Activated naive CD8-positive, alpha-beta T cell treated with anti-CD3 and anti-CD28 coated beads, Interleukin-2, amount 10 ng/mL, durations not matched to agents 7 days and 5 days (primary cell): ENCODE data around the gene PTPRD. TPM values are rescaled to one million over a fixed set of nuclear protein-coding genes. Genes with fewer than 3 reads are reported as not detected.

ENCODE experiments used
- ATAC-seq: fragments of 150-1000 bp; cut with Tn5 transposase; one replicate; pipeline ENCODE4 v1.10.0; 2021; ENCODE audit warnings: low read depth, moderate library complexity
- POLR2A ChIA-PET: fragments of 350-600 bp; sonication (Branson Sonifier 250); formaldehyde crosslinking; loops from one replicate; lab custom pipeline; 2021; ENCODE audit warnings: antibody characterized with exemption; lab: Charles Lee
- DNase-seq: peaks from one replicate; pipeline ENCODE4 v3.0.0; 2021
- H3K27ac Mint-ChIP-seq: one replicate; pipeline ENCODE4 v1.8.0; 2022; ENCODE audit warnings: mild to moderate bottlenecking, mixed read lengths
- H3K27me3 Mint-ChIP-seq: one replicate; pipeline ENCODE4 v1.8.0; 2022; ENCODE audit warnings: mild to moderate bottlenecking, moderate library complexity, mixed read lengths
- H3K36me3 Mint-ChIP-seq: one replicate; pipeline ENCODE4 v1.8.0; 2021; ENCODE audit warnings: mild to moderate bottlenecking, mixed read lengths
- H3K4me1 Mint-ChIP-seq: one replicate; pipeline ENCODE4 v1.8.0; 2021; ENCODE audit warnings: mixed read lengths
- H3K4me3 Mint-ChIP-seq: one replicate; pipeline ENCODE4 v1.8.0; 2022; ENCODE audit warnings: mild to moderate bottlenecking, moderate library complexity, mixed read lengths
- H3K9me3 Mint-ChIP-seq: one replicate; pipeline ENCODE4 v1.8.0; 2021; ENCODE audit warnings: mixed read lengths
- total RNA-seq, 2 experiments: library from RNA; stranded (reverse); gene quantifications; one replicate each; pipeline ENCODE4 v1.2.3, GENCODE V29; 2021

The PTPRD gene
- total RNA-seq, 2 experiments from 2014 or later = not detected

DNA sequence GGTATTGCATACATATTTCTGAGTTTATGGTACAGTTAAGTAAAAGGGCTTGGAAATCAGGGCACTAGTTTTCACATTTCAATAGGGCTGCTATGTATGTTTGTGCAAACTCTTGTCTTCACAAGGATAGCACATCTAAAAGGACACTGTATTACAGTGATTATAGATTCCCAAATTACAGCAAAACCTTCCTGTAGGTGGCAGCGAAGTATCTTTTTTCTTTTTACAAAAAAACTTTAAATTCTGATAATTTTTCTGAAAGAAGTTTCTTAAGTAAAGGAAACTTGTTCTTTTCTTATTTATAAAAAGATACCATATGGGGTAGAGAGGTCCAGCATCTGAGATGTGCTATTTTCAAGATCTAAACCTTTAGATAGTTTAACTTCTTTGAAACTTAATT lies 337.8 kb downstream of the PTPRD start:
- Mint-ChIP-seq H3K27me3 (no peaks in the 10 kb centered on the region), H3K9me3 (peaks cover 2% of the 10 kb centered on the region), H3K27ac (no peak overlapping the region), H3K36me3 (no peaks in the 10 kb centered on the region), H3K4me1 (no peaks in the 10 kb centered on the region), H3K4me3 (no peak overlapping the region)
- POLR2A ChIA-PET = no interaction called here
- no peak for ATAC-seq
- DNase-seq = no peak

DNA sequence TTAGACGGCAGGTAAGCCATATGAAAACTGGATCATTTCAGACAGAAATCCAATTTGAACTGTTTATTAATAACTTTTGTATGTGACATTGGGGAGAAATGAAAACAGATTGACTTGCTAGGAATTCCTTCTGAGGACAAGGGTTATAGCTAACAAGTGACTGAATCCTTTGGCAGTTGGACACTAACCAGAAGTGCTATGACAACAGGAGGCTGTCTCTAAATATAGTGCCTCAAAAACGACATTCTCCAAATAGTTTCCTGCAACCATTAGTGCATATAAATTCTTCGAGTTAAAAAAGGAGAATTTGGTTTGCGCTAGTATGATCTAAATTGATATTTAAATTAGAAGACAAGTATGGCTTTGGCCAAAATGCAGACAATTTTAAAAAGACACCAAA lies 338.6 kb downstream of the PTPRD start:
- DNase-seq = no peak
- Mint-ChIP-seq H3K27me3 (no peaks in the 10 kb centered on the region), H3K9me3 (peaks cover 2% of the 10 kb centered on the region), H3K27ac (no peak overlapping the region), H3K4me3 (no peak overlapping the region), H3K36me3 (no peaks in the 10 kb centered on the region), H3K4me1 (no peaks in the 10 kb centered on the region)
- no peak for ATAC-seq
- POLR2A ChIA-PET = no interaction called here

DNA sequence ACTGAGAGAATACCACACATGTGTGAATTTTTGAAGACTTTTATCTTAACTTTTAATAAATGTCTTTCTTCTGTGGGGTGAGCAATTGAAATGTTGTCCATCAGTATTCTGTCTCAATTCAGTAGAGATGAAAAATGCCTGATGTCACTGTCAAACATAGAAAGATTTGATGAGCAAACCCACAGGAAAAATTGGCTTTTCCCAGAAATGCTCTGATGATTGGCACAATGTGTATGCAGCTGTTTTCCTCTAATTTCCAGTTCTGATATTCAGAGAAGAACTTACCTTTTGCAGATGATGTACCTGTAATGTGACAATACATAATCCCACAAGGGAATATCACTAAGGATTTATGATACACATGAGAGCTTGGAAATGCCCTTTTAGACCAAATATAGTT lies 340.0 kb downstream of the PTPRD start:
- Mint-ChIP-seq H3K27ac (no peak overlapping the region), H3K4me1 (peaks cover 2% of the 10 kb centered on the region), H3K4me3 (no peak overlapping the region), H3K27me3 (no peaks in the 10 kb centered on the region), H3K9me3 (no peaks in the 10 kb centered on the region), H3K36me3 (no peaks in the 10 kb centered on the region)
- ATAC-seq (no peak), DNase-seq (no peak)
- POLR2A ChIA-PET = no interaction called here

DNA sequence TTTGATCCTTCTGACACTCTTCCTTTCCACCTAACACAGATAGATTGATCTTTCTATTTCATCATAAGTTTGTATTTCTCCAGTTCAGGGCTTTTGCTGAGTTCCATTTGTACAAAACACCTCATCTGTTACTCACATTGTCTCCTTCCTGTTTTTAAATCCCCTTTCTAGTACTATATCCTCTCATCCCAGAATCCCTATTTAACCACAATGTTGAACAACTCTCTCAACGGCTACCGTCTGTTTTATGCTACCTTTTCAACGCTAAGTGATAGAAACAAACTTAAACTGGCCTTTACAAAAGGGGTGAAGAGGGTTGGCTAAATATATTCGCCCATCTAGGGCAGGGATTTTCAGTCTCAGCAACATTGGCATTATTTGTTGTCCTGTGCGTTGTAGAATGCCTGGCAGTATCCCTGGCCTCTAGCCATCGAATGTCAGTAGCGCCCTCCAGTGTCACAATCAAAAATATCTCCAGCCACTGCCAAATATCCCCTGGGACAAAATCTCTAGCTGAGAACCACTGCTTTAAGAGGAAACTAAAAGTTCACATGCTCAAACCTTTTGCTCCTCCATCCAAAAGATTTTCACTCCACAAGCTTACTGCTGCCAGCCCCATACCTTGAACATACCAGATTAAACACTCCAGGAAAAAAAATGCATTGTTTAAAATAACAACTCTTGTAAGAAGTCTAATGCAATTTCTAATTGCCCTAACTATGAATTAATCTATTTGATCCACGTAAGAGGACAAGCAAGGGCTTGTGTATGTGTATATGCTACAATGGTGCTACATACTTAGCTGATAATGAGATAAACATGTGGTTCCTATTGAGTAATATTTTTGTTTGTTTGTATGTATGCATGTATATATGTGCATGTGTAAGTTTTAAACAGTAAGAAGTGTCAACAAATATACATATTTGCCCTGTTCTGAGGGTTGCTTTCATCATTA lies 344.0 kb downstream of the PTPRD start:
- POLR2A ChIA-PET = no interaction called here
- no peak for DNase-seq
- peaks cover 3% of the 10 kb centered on the region for H3K9me3 Mint-ChIP-seq
- no peak for ATAC-seq
- no peak overlapping the region for H3K27ac Mint-ChIP-seq
- no peak overlapping the region for H3K4me3 Mint-ChIP-seq
- H3K27me3 Mint-ChIP-seq = no peaks in the 10 kb centered on the region
- H3K36me3 Mint-ChIP-seq = no peaks in the 10 kb centered on the region
- H3K4me1 Mint-ChIP-seq = peaks cover 2% of the 10 kb centered on the region

DNA sequence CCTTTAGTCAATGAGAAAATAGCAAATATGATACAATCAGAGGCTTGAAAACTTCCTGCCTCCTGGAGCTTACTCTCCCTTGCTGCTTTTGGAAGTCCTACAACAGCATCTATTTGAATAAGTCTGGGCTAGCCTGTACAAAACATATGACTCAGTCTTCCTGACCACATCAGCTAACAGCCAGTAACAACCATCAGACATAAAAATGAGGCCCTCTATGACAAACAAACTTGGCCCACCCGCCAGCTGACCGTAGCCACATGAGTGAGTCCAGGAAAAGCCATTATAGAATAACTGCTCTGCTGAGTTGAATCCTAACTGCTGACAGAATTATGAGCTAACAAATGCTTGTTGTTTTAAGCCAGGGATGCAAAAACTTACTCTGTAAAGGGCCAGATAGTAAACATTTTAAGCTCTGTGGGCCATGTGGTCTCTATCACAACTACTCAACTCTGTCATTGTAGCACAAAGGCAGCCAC lies 347.6 kb downstream of the PTPRD start:
- no peaks in the 10 kb centered on the region for H3K36me3 Mint-ChIP-seq
- peaks cover 6% of the 10 kb centered on the region for H3K9me3 Mint-ChIP-seq
- no peak for DNase-seq
- H3K27ac Mint-ChIP-seq = no peak overlapping the region
- H3K4me3 Mint-ChIP-seq = no peak overlapping the region
- no peak for ATAC-seq
- no peaks in the 10 kb centered on the region for H3K27me3 Mint-ChIP-seq
- POLR2A ChIA-PET = no interaction called here
- peaks cover 2% of the 10 kb centered on the region for H3K4me1 Mint-ChIP-seq

DNA sequence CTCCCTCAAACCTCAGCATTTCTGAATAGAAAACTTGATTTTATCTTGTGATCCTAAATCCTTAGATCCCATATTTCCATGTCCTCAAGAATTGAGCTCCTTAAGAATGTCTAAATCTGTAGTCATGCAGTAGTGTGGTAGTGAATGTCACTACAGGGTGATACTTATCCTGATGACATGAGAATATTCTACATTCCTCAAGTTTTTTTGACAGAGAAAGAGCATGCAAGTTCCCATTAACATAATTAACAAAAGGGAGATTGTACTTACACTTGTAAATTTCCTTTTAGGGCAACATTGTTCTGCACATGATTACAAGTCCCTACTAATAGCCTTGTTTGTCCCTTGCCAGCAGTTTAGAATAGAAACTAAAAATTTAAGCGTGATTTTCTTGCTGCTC lies 352.3 kb downstream of the PTPRD start:
- no peak for ATAC-seq

DNA sequence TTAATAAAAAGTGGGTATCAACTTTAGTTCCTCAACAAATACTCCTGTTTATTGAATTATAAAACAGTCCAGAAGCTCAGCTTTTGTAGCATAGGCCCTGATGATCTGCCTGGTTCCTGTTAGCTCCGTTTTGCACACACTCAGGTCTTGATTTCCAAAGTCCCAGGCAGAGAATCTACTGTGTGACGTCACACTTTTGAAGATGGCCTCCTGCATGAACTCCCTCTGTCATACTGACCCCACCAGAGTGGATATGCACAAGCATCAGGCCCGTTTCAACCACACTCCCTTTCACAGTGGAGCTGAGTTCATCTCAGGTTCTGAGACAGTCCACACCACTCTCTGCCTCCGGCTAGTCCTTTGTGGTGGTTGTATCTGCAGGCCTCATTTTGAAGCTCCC lies 353.1 kb downstream of the PTPRD start:
- ATAC-seq = no peak
- no peak overlapping the region for H3K4me3 Mint-ChIP-seq

More for the DNA sequence above, 352.3 kb downstream of the PTPRD start:
- Mint-ChIP-seq H3K4me1 (no peaks in the 10 kb centered on the region), H3K27ac (no peak overlapping the region), H3K9me3 (peaks cover 3% of the 10 kb centered on the region), H3K27me3 (no peaks in the 10 kb centered on the region), H3K36me3 (no peaks in the 10 kb centered on the region), H3K4me3 (no peak overlapping the region)
- POLR2A ChIA-PET = no interaction called here
- DNase-seq = no peak

DNA sequence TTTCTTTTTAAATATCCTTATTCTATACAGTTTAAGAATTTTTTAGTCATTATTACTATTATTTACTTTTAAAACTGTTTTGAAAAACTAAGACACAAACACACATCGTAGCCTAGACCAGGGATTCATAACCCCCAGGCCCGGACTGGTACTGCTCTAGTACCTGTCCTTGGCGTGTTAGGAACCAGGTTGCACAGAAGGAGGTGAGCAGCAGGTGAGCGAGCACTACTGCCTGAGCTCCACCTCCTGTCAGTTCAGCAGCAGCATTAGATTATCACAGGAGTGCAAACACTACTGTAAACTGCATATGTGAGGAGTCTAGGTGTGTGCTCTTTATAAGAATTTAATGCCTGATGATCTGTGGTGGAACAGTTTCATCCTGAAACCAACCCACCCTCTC lies 357.0 kb downstream of the PTPRD start:
- Mint-ChIP-seq H3K27me3 (no peaks in the 10 kb centered on the region), H3K4me1 (no peaks in the 10 kb centered on the region), H3K36me3 (no peaks in the 10 kb centered on the region), H3K27ac (no peak overlapping the region), H3K4me3 (no peak overlapping the region), H3K9me3 (peaks cover 2% of the 10 kb centered on the region)
- POLR2A ChIA-PET = no interaction called here
- no peak for DNase-seq
- no peak for ATAC-seq

More for the DNA sequence above, 353.1 kb downstream of the PTPRD start:
- Mint-ChIP-seq H3K27ac (no peak overlapping the region), H3K9me3 (peaks cover 5% of the 10 kb centered on the region), H3K4me1 (no peaks in the 10 kb centered on the region), H3K36me3 (no peaks in the 10 kb centered on the region), H3K27me3 (no peaks in the 10 kb centered on the region)
- POLR2A ChIA-PET = no interaction called here
- DNase-seq = no peak

DNA sequence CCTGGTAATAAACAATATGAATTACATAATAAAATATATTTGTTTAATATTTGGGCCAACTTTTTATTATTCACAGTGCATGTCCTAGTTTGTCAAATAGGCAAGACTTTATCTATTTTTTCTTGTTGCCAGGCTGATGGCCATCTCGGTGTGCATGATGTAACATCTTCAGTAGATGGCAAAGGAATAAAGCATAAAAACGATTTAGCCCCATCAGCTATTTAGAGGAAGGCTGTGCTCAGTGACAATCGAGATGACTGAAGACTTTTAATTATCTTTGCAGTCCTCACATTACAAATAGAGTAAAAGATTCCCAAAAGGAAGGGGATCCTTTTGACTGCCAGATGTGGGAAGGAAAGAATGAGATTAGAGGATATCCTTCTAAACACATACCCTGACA lies 358.5 kb downstream of the PTPRD start:
- H3K27me3 Mint-ChIP-seq = no peaks in the 10 kb centered on the region

DNA sequence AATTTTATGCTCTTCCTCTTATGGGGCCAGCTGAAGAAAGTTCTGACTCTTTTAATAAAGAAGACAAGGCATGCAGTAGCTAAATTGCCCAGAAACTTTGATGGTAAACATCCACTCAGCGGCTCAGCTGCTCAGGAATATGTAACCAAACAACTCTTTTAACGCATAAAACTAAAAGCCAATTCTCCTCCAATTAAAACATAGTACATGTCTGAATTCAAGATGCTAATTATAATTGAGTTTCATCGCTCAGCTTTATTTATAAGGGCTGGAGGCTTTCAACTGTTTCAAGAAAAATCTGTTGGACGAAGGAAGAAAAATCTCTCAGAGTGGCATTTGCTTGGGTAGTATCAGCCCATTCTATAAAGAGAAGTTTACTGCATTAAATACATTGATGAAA lies 359.5 kb downstream of the PTPRD start:
- peaks cover 2% of the 10 kb centered on the region for H3K9me3 Mint-ChIP-seq
- H3K4me3 Mint-ChIP-seq = no peak overlapping the region
- H3K4me1 Mint-ChIP-seq = no peaks in the 10 kb centered on the region
- no peak overlapping the region for H3K27ac Mint-ChIP-seq
- POLR2A ChIA-PET = no interaction called here
- no peak for DNase-seq
- no peak for ATAC-seq
- no peaks in the 10 kb centered on the region for H3K36me3 Mint-ChIP-seq
- no peaks in the 10 kb centered on the region for H3K27me3 Mint-ChIP-seq

More for the DNA sequence above, 358.5 kb downstream of the PTPRD start:
- Mint-ChIP-seq H3K4me1 (no peaks in the 10 kb centered on the region), H3K36me3 (no peaks in the 10 kb centered on the region), H3K9me3 (peaks cover 2% of the 10 kb centered on the region), H3K27ac (no peak overlapping the region), H3K4me3 (no peak overlapping the region)
- DNase-seq (no peak), ATAC-seq (no peak)
- POLR2A ChIA-PET = no interaction called here

DNA sequence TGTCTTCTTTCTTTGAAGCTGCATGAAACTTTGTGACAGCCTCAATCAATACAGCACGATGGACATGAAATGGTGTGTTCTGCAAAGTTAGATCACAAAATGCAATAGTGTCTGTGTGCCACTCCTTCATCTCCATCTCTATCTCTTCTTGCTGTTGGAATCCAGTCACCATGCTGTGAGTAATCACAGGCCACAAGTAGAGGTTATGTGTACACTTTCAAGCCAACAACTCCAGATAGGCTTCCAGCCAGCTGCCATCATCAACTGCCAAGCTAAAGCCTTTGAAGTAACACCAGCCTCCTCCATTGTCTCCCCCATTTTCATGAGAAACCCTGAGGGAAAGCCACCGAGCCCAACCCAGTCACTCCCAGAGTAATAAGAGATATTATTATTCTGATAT lies 360.6 kb downstream of the PTPRD start:
- DNase-seq = no peak
- peaks cover 2% of the 10 kb centered on the region for H3K9me3 Mint-ChIP-seq
- no peak overlapping the region for H3K27ac Mint-ChIP-seq
- no peaks in the 10 kb centered on the region for H3K27me3 Mint-ChIP-seq
- no peaks in the 10 kb centered on the region for H3K4me1 Mint-ChIP-seq
- POLR2A ChIA-PET = no interaction called here
- no peak for ATAC-seq
- no peaks in the 10 kb centered on the region for H3K36me3 Mint-ChIP-seq
- H3K4me3 Mint-ChIP-seq = no peak overlapping the region

DNA sequence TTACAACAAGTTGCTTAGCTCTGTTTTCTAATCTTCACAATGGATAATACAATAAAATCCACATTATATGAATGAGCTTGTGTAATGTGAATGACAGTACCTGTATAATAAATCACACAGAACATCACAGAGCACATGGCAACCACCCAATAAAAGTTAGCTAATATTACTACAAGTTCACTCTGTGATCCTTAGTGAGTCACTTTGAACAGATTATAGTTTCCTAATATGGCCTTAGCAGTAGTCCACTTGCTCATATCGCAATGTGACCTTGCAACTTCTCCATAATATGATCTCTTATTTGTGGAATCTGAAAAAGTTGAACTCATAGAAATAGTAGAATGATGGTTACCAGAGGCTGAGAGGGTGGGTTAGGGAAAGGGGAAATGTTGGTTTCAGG lies 361.3 kb downstream of the PTPRD start:
- ATAC-seq = no peak
- H3K9me3 Mint-ChIP-seq = peaks cover 2% of the 10 kb centered on the region
- POLR2A ChIA-PET = no interaction called here
- no peak overlapping the region for H3K27ac Mint-ChIP-seq
- no peaks in the 10 kb centered on the region for H3K27me3 Mint-ChIP-seq
- no peak overlapping the region for H3K4me3 Mint-ChIP-seq
- no peak for DNase-seq
- no peaks in the 10 kb centered on the region for H3K36me3 Mint-ChIP-seq
- no peaks in the 10 kb centered on the region for H3K4me1 Mint-ChIP-seq

DNA sequence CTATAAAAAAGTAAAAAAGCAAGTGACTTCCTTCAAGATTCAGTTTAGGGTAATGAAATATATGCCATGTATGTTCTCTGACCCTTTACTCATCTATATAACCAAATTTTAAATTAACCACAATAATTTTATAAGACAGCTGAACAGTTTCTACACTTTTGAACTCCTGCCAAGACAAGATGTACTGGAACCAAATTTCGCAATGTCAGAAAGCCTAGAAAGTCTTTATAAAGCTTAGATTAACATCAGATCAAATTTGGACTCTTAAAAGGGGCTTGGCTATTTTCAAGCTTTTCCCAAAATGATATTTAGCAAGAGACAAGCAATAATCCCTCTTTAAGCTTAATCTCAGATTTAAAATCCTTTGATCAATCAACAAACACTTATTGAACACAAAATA lies 362.6 kb downstream of the PTPRD start:
- no peak overlapping the region for H3K4me3 Mint-ChIP-seq
- no peaks in the 10 kb centered on the region for H3K4me1 Mint-ChIP-seq
- H3K27ac Mint-ChIP-seq = no peak overlapping the region
- H3K36me3 Mint-ChIP-seq = no peaks in the 10 kb centered on the region
- peaks cover 2% of the 10 kb centered on the region for H3K9me3 Mint-ChIP-seq
- H3K27me3 Mint-ChIP-seq = no peaks in the 10 kb centered on the region
- no peak for DNase-seq
- ATAC-seq = no peak
- POLR2A ChIA-PET = no interaction called here

DNA sequence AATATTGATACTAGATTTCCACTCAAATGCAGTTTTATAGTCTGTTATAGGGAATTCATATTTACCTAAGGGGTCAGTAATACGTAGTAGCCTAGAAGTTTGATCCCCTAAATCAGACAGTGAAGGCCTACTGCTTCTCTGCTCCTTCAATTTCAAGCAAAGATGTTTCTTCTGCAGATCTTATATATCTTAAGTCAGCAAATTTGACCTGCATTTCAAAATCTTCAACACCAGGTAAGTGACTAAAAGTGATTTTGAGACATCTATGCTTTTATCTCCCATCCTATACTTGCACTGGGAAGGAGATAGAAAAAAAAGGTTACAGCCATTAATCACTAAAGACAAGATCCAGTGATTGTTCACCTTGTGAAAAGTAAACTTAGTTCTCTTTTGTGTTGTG lies 363.9 kb downstream of the PTPRD start:
- ATAC-seq = no peak
- Mint-ChIP-seq H3K9me3 (no peaks in the 10 kb centered on the region), H3K4me3 (no peak overlapping the region)

More for the DNA sequence above, 363.9 kb downstream of the PTPRD start:
- POLR2A ChIA-PET = no interaction called here
- H3K4me1 Mint-ChIP-seq = no peaks in the 10 kb centered on the region
- H3K27ac Mint-ChIP-seq = no peak overlapping the region
- H3K27me3 Mint-ChIP-seq = no peaks in the 10 kb centered on the region
- H3K36me3 Mint-ChIP-seq = no peaks in the 10 kb centered on the region
- DNase-seq = no peak
